ENCODE results near the gene STRBP. TPM values are rescaled to one million over a fixed set of nuclear protein-coding genes. Genes with fewer than 3 reads are reported as not detected.

The STRBP gene
- total and polyA plus RNA-seq, 12 donors, result 10.5 to 22.2 (median 13.8) TPM

GRCh38 chr9:123111427-123112014 lies 156.9 kb downstream of the STRBP start:
- H3K27ac ChIP-seq, result peak overlapping the region in 4 of 10 donors; percentile 0 to 49 (median 14)
- WGBS, 2 donors, result 46 to 59% methylated on average over 8 of the region's 8 CpGs

GRCh38 chr9:123109540-123110279 lies 158.7 kb downstream of the STRBP start:
- Histone ChIP-seq H3K36me3 (peaks cover 0 to 64% (median 8%) of the 10 kb centered on the region in 9 donors), H3K27ac (no peak overlapping the region), H3K27me3 (no peaks in the 10 kb centered on the region), H3K9me3 (no peaks in the 10 kb centered on the region), H3K4me3 (no peak overlapping the region), H3K4me1 (peaks cover 2 to 19% (median 14%) of the 10 kb centered on the region in 9 donors)
- TF ChIP-seq, protein P1, sequence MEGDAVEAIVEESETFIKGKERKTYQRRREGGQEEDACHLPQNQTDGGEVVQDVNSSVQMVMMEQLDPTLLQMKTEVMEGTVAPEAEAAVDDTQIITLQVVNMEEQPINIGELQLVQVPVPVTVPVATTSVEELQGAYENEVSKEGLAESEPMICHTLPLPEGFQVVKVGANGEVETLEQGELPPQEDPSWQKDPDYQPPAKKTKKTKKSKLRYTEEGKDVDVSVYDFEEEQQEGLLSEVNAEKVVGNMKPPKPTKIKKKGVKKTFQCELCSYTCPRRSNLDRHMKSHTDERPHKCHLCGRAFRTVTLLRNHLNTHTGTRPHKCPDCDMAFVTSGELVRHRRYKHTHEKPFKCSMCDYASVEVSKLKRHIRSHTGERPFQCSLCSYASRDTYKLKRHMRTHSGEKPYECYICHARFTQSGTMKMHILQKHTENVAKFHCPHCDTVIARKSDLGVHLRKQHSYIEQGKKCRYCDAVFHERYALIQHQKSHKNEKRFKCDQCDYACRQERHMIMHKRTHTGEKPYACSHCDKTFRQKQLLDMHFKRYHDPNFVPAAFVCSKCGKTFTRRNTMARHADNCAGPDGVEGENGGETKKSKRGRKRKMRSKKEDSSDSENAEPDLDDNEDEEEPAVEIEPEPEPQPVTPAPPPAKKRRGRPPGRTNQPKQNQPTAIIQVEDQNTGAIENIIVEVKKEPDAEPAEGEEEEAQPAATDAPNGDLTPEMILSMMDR (IDR thresholded peaks at IDR 0.05), result no peak
- DNase-seq (no peak), ATAC-seq (no peak)
- intact Hi-C loops (cut with DNase I), result loop anchor here in 3 of 10 donors (5.0 to 10.0 kb wide), 2 partner anchors 235 to 238 kb away; no protein-coding TSS in a partner anchor
- 86 to 92% methylated on average over 15 of the region's 15 CpGs for WGBS, 2 donors

More at GRCh38 chr9:123111427-123112014, 156.9 kb downstream of the STRBP start:
- ATAC-seq (peak in 6 of 8 donors; percentile 32 to 71 (median 57)), DNase-seq (no peak)
- peaks cover 2 to 28% (median 17%) of the 10 kb centered on the region in 9 donors for H3K4me1 ChIP-seq
- H3K27me3 ChIP-seq, result no peaks in the 10 kb centered on the region
- no peak overlapping the region for H3K4me3 ChIP-seq
- TF ChIP-seq, protein P1 (IDR thresholded peaks at IDR 0.05), result no peak
- intact Hi-C loops (cut with DNase I), result loop anchor here in 1 of 10 donors (10.0 kb wide), 1 partner anchor 233 kb away; no protein-coding TSS in a partner anchor
- H3K9me3 ChIP-seq, result no peaks in the 10 kb centered on the region
- H3K36me3 ChIP-seq, result peaks cover 0 to 46% (median 8%) of the 10 kb centered on the region in 9 donors

DNA sequence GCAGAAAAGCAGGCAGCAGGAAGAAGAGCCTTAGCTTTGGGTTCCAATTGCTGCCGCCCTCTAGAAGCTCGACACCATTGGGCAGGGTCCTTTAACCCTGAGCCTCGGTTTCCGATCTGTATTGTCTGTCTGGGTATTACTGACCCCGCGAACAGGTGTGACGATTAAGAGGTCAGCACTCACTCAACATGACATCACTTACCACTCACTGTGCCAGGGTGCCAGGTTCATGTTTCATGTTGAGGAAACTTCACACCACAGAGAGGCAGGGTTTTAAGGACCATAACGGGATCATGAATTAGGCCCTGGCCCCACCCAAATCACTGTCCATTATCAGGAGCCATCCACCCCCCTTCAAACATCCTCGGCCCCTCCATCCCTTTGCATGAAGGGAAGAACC lies 159.4 kb downstream of the STRBP start:
- WGBS, 2 donors, result 90% methylated on average over 9 of the region's 9 CpGs
- H3K4me3 ChIP-seq, result no peak overlapping the region
- H3K27me3 ChIP-seq, result no peaks in the 10 kb centered on the region
- H3K27ac ChIP-seq, result no peak overlapping the region
- intact Hi-C loops (cut with DNase I), result loop anchor here in 2 of 10 donors (5.0 to 10.0 kb wide), 2 partner anchors 236 to 238 kb away; no protein-coding TSS in a partner anchor
- TF ChIP-seq, protein P1 (IDR thresholded peaks at IDR 0.05), result no peak
- H3K36me3 ChIP-seq, result peaks cover 0 to 71% (median 8%) of the 10 kb centered on the region in 9 donors
- H3K4me1 ChIP-seq, result peaks cover 2 to 19% (median 14%) of the 10 kb centered on the region in 9 donors
- ATAC-seq (no peak), DNase-seq (no peak)
- no peaks in the 10 kb centered on the region for H3K9me3 ChIP-seq

GRCh38 chr9:123107639-123108285 lies 160.6 kb downstream of the STRBP start:
- TF ChIP-seq, protein P1 (IDR thresholded peaks at IDR 0.05), result no peak
- Histone ChIP-seq H3K4me3 (no peak overlapping the region), H3K9me3 (no peaks in the 10 kb centered on the region), H3K27ac (no peak overlapping the region), H3K27me3 (no peaks in the 10 kb centered on the region), H3K36me3 (peaks cover 0 to 84% (median 12%) of the 10 kb centered on the region in 9 donors), H3K4me1 (peaks cover 2 to 23% (median 14%) of the 10 kb centered on the region in 9 donors)
- DNase-seq (no peak), ATAC-seq (no peak)
- intact Hi-C loops (cut with DNase I), result loop anchor here in 2 of 10 donors (5.0 to 10.0 kb wide), 2 partner anchors 237 to 240 kb away; no protein-coding TSS in a partner anchor
- 76 to 82% methylated on average over 11 of the region's 11 CpGs for WGBS, 2 donors

Measured in heart right ventricle (tissue), 16 donors.